H54 (cell line): ENCODE measurements around the gene CIBAR2.

Experiments
- DNase-seq: peaks from one replicate; pipeline ENCODE4 v3.0.0; 2011; ENCODE audit warnings: low spot score, mixed read lengths; ENCODE audit not compliant: insufficient read length
- FAIRE-seq: peaks from 3 replicates; lab custom pipeline; 2011; peaks lifted over from hg19 to GRCh38; lab: Jason Lieb, UNC
- POLR2A ChIP-seq: IDR thresholded peaks from 2 replicates; pipeline ENCODE4 v1.6.1; 2011; ENCODE audit warnings: low read depth, mild to moderate bottlenecking, low read length

The CIBAR2 gene

GRCh38 chr16:85094176-85094805 lies 18.0 kb downstream of the CIBAR2 start:
- FAIRE-seq (no peak), DNase-seq (no peak)

DNA sequence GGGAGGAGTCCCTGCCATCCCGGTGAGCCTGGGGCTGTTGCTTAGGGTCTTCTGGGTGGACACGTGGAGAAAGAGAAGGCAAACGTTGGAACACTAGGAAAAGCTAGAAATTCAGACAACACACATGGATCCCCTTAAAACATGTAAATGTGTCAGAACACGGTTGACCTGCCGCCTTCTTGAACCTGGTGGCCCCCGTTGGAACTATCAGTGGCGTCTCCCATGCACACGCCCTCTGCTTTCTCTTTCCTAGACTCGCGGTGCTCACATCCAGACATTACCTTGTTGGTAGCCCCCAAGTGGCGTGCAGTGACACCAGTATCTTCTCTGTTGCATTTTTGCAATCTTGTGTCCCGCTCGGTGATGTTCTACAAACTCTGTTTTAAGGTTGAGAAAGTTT lies 18.6 kb downstream of the CIBAR2 start:
- DNase-seq: no peak
- TF ChIP-seq POLR2A: no peak
- no peak for FAIRE-seq

More at GRCh38 chr16:85094176-85094805, 18.0 kb downstream of the CIBAR2 start:
- no peak for TF ChIP-seq POLR2A

DNA sequence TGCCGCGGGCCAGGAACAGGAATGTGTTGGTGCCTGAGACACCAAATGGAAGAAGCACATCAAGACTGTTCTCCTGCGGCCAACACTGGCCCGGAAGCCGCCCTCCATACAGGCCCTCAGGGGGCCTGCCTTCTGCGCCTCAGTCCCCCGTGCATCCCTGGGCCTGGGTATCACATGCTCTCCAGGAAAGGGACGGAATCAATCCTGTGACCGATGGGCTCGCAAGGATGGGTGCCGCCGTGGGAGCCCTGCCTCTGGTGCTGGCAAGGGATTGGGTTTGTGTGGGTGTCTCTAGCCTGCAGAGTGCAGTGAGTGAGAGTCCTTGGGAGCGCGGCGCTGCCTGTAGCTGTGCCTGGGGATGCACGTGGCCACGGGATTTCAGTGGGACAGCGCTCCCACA lies 19.4 kb downstream of the CIBAR2 start:
- TF ChIP-seq POLR2A: no peak
- DNase-seq: no peak
- FAIRE-seq: no peak

- TF ChIP-seq POLR2A: no peak
- no peak for FAIRE-seq
- no peak for DNase-seq
Measured at GRCh38 chr16:85092309-85092708, 20.0 kb downstream of the CIBAR2 start.

GRCh38 chr16:85091522-85091910 lies 20.8 kb downstream of the CIBAR2 start:
- DNase-seq (no peak), FAIRE-seq (no peak)
- TF ChIP-seq POLR2A: no peak

DNA sequence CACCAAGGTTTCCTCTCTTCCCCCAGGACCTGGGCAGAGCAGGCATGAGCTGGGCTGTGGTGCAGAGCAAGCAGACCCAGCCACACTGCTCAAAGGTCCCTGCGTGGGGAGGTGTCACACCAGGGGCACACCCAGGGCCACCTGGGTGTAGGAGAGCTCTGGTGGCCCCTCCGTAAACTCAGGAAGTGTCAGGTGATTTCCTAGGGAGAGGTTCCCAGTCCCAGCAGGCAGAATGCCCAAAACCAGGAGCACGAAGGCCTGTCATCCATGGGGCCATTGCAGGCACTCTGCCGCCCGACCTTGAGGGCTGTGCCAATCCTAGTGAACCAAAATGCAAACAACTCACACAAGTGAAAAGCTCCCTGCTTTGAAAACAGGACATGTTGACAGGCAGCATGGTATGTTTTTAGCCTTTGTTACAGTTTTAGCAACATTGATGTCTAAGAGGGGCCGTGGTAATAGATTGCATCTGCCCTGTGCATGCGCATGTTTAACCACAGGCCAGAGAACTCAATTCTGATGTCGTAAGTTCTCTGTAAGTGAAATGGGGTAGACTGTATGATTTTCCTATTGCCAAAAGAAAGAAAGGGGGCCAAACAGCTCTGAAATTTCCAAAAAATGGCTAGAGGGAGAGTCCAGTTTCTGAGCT lies 21.3 kb downstream of the CIBAR2 start:
- no peak for DNase-seq
- no peak for FAIRE-seq
- no peak for TF ChIP-seq POLR2A

GRCh38 chr16:85090181-85090580 lies 22.1 kb downstream of the CIBAR2 start:
- no peak for TF ChIP-seq POLR2A
- FAIRE-seq (no peak), DNase-seq (no peak)

GRCh38 chr16:85089525-85089924 lies 22.7 kb downstream of the CIBAR2 start:
- FAIRE-seq (no peak), DNase-seq (no peak)

DNA sequence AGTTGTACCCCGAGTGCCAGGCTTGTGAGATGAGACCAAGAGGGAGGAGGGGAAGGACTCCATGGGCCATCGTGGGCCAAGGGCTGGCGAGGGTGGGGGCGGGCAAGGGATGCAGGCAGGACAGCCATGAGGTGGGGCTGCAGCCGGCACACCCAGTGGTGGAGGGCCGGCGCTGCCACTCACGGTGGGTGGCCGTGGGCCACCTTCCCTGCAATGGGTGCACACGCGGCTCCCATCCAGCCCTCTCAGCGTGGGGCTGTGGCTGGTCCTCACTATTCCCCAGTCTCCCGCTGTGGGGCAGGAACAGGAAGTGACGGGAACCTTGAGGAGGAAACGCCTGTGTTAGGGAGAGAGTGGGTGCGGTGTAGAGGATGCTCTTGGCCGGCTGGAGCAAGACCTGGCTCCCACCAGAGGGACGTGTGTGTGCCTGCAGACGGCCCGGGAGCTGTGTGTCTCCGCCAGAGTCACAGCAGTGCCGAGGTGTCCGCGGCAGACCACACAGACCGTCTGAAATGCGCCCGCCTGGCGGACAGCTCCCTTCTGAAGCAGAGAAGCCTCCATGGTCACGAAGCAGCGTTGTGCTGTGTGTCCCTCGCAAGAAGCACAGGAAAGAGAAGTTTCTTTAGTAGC lies 23.6 kb downstream of the CIBAR2 start:
- FAIRE-seq (no peak), DNase-seq (no peak)

More at GRCh38 chr16:85089525-85089924, 22.7 kb downstream of the CIBAR2 start:
- no peak for TF ChIP-seq POLR2A

GRCh38 chr16:85087899-85088569 lies 24.2 kb downstream of the CIBAR2 start:
- DNase-seq (no peak), FAIRE-seq (no peak)
- TF ChIP-seq POLR2A: no peak

More for the DNA sequence above, 23.6 kb downstream of the CIBAR2 start:
- TF ChIP-seq POLR2A: no peak

DNA sequence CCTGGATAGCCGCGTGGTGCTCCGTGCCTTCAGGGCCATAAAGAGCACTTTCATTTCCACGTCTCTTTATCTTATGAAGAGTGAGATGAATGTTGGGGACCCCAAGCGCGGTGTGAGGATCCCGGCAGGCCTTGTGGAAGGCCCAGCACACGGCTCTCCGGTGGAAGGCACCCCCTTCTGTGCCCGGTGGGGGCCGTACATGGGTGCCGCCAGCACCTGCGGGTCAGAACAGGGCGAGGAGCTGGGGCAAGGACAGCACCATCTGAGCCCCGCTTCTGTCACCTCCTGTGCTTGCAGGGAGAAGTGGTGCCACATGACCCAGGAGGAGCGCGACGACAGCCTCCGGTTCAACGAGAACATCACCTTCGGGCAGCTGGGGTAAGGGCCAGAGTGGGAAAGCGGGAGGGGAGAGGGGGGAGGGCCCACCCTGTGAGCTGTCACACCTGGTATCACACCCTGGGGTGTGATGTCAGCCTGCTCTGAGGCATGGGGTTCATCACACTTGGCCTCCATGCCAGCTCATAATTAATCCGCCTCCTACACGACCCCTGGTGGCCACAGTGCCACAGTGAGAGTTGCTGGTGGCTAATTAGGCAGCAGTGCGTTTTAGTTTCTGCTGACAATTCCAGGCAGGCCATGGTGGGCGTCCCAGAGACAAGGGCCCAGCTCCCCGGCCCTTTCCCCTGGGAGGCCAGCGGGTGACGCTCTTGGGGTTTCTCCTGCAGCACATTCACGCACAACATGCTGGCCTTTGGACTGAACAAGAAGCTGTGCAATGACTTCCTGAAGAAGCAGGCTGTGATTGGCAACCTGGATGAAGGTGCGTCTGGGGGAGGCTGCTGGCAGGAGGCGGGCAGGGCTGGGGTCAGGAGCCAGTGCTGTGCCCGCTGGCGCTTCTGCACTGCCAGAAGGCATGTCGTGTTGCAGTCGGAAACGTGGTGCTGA lies 25.7 kb downstream of the CIBAR2 start:
- 0 out of 2 replicates have a peak, but pooled peaks have one; percentile 13 for TF ChIP-seq POLR2A
- DNase-seq: peak; percentile 90
- no peak for FAIRE-seq

GRCh38 chr16:85085721-85086120 lies 26.6 kb downstream of the CIBAR2 start:
- no peak for TF ChIP-seq POLR2A
- no peak for FAIRE-seq
- no peak for DNase-seq
